GM10248 (cell line): ENCODE data around the gene PRPF8.

Experiments used
- CTCF ChIA-PET: fragments of 300-600 bp; sonication (Branson Sonifier 250); formaldehyde crosslinking; extraction: SDS; loops from one replicate; lab custom pipeline; 2021; ENCODE audit warnings: antibody characterized with exemption; lab: Yijun Ruan, JAX
- POLR2A ChIA-PET: fragments of 350-650 bp; sonication (Branson Sonifier 250); formaldehyde crosslinking; extraction: SDS; loops from one replicate; lab custom pipeline; 2020; ENCODE audit warnings: antibody characterized with exemption; lab: Yijun Ruan, JAX
- DNase-seq: peaks from one replicate; pipeline ENCODE4 v3.0.0; 2012; ENCODE audit errors: extremely low spot score
- CTCF ChIP-seq: IDR thresholded peaks from 2 replicates; pipeline ENCODE4 v1.5.1; 2012; ENCODE audit warnings: mild to moderate bottlenecking, low read depth; ENCODE audit errors: extremely low read depth, missing control alignments, control extremely low read depth

Gene PRPF8

GRCh38 chr17:1651559-1651844, 33.2 kb downstream of the PRPF8 start:
- TF ChIP-seq CTCF = no peak
- POLR2A ChIA-PET = interaction anchor here (0.9 kb wide), 1 partner anchor 14 kb away, joined by 6 read pairs; no protein-coding TSS in a partner anchor

DNA sequence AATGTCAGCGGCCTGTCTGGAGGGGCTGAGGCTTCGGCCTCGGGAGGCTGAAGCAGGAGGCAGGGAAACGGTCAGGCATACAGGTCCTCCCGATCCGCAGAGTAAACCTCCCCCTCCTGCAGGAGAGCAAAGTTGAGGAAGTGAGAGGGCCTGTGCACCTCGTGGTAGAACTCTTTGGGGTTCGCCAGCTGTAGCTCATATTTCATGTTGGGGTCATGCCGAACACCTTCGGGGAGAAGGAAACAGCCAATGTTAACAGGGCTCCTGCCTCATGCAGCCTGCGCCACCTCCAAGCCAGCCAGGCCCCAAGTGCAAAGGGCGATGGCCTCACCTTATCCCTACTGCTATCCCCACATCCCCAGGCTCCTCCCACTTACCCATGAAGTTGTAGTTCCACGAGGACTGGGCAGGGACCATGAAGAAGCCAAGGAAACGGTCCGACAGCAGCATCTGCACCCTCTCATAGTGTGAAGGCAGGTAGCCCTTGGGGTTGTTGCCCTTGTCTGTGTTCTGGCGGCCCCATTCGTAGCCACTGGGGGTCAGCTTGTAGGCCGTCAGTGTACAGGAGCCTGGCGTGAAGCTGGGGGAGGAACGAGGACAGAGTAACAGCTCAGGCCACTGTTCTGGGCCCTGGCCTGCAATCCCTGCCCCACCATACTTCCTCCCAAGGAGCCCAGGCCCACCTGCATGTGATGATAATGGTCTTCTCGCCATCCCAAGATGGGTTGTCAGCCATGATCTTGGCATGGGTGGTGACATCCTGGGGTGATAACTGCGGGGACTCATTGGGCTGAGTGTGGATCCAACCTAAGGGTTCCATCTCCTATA, 33.7 kb downstream of the PRPF8 start:
- DNase-seq = no peak
- TF ChIP-seq CTCF = no peak
- ChIA-PET POLR2A (no interaction called here), CTCF (interaction anchor here (1.2 to 5.6 kb wide), 4 partner anchors 9 to 29 kb away, joined by 3 to 45 read pairs (median 24); no protein-coding TSS in a partner anchor)

More at GRCh38 chr17:1651559-1651844, 33.2 kb downstream of the PRPF8 start:
- no peak for DNase-seq
- CTCF ChIA-PET = interaction anchor here (0.9 to 5.6 kb wide), 4 partner anchors 9 to 29 kb away, joined by 3 to 45 read pairs (median 6); no protein-coding TSS in a partner anchor

GRCh38 chr17:1649844-1650501, 34.7 kb downstream of the PRPF8 start, which contains the start of gene RILP:
Gene RILP, minus strand, starts transcription at chr17:1649866. Its CDS starts 62 bp downstream, at chr17:1649804.
- POLR2A ChIA-PET = interaction anchor here (0.5 to 1.7 kb wide), 5 partner anchors 10 to 257 kb away, joined by 3 to 9 read pairs (median 6); no protein-coding TSS in a partner anchor
- no peak for TF ChIP-seq CTCF
- DNase-seq = peak; percentile 41
- CTCF ChIA-PET = interaction anchor here (0.7 to 7.5 kb wide), 29 partner anchors 10 to 732 kb away, joined by 3 to 59 read pairs (median 4); partner anchors contain the start of genes INPP5K and PRPF8

GRCh38 chr17:1648963-1649843, 35.5 kb downstream of the PRPF8 start:
- CTCF ChIA-PET = interaction anchor here (0.6 to 7.5 kb wide), 36 partner anchors 10 to 733 kb away, joined by 3 to 59 read pairs (median 4); partner anchors contain the start of genes INPP5K and PRPF8
- peak; percentile 100 for TF ChIP-seq CTCF
- peak; percentile 98 for DNase-seq
- POLR2A ChIA-PET = interaction anchor here (0.5 to 1.7 kb wide), 7 partner anchors 10 to 257 kb away, joined by 3 to 9 read pairs (median 4); no protein-coding TSS in a partner anchor

GRCh38 chr17:1648173-1648962, 36.3 kb downstream of the PRPF8 start:
- no peak for TF ChIP-seq CTCF
- POLR2A ChIA-PET = interaction anchor here (0.5 to 1.7 kb wide), 5 partner anchors 11 to 74 kb away, joined by 3 to 9 read pairs (median 3); no protein-coding TSS in a partner anchor
- CTCF ChIA-PET = interaction anchor here (0.6 to 7.5 kb wide), 30 partner anchors 9 to 734 kb away, joined by 3 to 59 read pairs (median 4); partner anchors contain the start of genes INPP5K and PRPF8
- DNase-seq = no peak
